Tibial nerve (tissue), 4 donors: Measurements from ENCODE around the gene DNAJC4.

Experiments
- EP300 ChIP-seq, 2 donors: sonication (generic); formaldehyde crosslinking; IDR thresholded peaks; one replicate each; pipeline ENCODE4 v1.6.1; 2017; ENCODE audit warnings: antibody characterized with exemption in 2 of 2, mild to moderate bottlenecking in 1 of 2
- POLR2A ChIP-seq, 2 donors: fragments of 450-650 bp; IDR thresholded peaks; one replicate each; pipeline ENCODE4 v1.6.1; 2017; ENCODE audit warnings: antibody characterized with exemption in 2 of 2, mild to moderate bottlenecking in 2 of 2, moderate library complexity in 2 of 2
- TF ChIP-seq, protein P1 (sequence below), 5 experiments: fragments of 200-600 bp in 3 of 5; fragments of 450-650 bp in 2 of 5; sonication (generic) in 3 of 5; IDR thresholded peaks; one replicate each; pipeline ENCODE4 v1.5.1; 2016 to 2019; ENCODE audit warnings: antibody characterized with exemption in 5 of 5, mild to moderate bottlenecking in 3 of 5, moderate library complexity in 2 of 5

DNA sequence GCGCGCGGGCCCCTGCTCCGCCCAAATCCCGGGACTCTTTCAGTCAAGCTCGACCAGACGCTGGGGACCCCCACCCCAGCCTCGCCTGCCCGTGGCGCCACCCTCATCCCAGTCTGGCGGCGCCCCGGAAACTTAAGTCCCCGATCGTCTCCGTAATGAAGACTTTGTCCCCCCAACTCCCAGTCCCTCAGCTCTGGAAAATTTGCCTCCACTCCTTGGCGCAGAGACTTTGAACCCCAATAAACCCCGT, 21.3 kb downstream of the DNAJC4 start:
- TF ChIP-seq, protein P1, sequence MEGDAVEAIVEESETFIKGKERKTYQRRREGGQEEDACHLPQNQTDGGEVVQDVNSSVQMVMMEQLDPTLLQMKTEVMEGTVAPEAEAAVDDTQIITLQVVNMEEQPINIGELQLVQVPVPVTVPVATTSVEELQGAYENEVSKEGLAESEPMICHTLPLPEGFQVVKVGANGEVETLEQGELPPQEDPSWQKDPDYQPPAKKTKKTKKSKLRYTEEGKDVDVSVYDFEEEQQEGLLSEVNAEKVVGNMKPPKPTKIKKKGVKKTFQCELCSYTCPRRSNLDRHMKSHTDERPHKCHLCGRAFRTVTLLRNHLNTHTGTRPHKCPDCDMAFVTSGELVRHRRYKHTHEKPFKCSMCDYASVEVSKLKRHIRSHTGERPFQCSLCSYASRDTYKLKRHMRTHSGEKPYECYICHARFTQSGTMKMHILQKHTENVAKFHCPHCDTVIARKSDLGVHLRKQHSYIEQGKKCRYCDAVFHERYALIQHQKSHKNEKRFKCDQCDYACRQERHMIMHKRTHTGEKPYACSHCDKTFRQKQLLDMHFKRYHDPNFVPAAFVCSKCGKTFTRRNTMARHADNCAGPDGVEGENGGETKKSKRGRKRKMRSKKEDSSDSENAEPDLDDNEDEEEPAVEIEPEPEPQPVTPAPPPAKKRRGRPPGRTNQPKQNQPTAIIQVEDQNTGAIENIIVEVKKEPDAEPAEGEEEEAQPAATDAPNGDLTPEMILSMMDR (IDR thresholded peaks at IDR 0.05), result no peak
- TF ChIP-seq EP300 (IDR thresholded peaks at IDR 0.05) (no peak), POLR2A (IDR thresholded peaks at IDR 0.05) (no peak)
